ENCODE data around the gene IPP.
A peak's percentile ranks its signal among the peaks of the same experiment; 100 is the strongest.

The IPP gene

DNA sequence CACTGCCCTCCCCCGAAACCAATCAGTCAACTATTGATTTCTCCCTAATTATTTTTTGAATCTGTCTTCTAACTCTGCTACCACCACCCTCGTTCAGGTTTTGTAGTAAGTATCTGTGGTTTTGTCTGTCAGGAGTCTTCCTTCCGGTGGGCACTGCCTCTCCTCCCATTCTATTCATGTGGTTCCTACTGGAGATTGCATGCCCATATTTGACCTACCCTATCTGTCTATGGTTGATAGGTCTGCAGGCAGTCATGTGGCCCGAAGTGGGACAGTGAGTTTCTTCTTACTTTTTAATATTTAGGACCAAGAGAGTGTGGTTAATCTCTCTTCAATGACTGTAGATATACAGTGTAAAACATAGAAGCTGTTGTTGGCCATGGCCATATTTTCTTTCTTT is 35.1 kb upstream of the IPP start:
- H3K27me3 ChIP-seq (replicated peaks in 2 of 5; ENCODE audit: control insufficient read depth in 4 of 5, insufficient read depth in 5 of 5, low read length in 4 of 5) = peaks cover 0 to 4% (median 0%) of the 10 kb centered on the region in 5 experiments
- peaks cover 0 to 6% (median under 1%) of the 10 kb centered on the region in 4 experiments for H3K4me1 ChIP-seq (ENCODE audit: control extremely low read depth in 1 of 4, control insufficient read depth in 4 of 4, insufficient read depth in 4 of 4, low read length in 3 of 4)
- 100% methylated on average over 1 of the region's 4 CpGs for WGBS (ENCODE audit: insufficient coverage)
- no peaks in the 10 kb centered on the region for H3K36me3 ChIP-seq (ENCODE audit: control insufficient read depth in 4 of 4, insufficient read depth in 4 of 4, low read length in 3 of 4)
- H3K4me3 ChIP-seq (ENCODE audit: control insufficient read depth in 1 of 7, extremely low read depth in 1 of 7, insufficient read depth in 4 of 7, low read depth in 2 of 7, low read length in 6 of 7) = no peak overlapping the region
- no peaks in the 10 kb centered on the region for H3K9me3 ChIP-seq (ENCODE audit: control extremely low read depth in 1 of 5, control insufficient read depth in 4 of 5, insufficient read depth in 2 of 5, low read depth in 1 of 5, low read length in 4 of 5)
- POLR2A ChIA-PET = interaction anchor here (0.7 kb wide), 1 partner anchor 1417 kb away, joined by 3 read pairs; no protein-coding TSS in a partner anchor
- no peak overlapping the region for H3K27ac ChIP-seq (ENCODE audit: insufficient read depth in 1 of 2, low read depth in 1 of 2, low read length in 2 of 2, poor library complexity in 1 of 2, severe bottlenecking in 2 of 2)
- CTCF ChIA-PET = no interaction called here
- peak; percentile 9 to 46 (median 28) for DNase-seq

DNA sequence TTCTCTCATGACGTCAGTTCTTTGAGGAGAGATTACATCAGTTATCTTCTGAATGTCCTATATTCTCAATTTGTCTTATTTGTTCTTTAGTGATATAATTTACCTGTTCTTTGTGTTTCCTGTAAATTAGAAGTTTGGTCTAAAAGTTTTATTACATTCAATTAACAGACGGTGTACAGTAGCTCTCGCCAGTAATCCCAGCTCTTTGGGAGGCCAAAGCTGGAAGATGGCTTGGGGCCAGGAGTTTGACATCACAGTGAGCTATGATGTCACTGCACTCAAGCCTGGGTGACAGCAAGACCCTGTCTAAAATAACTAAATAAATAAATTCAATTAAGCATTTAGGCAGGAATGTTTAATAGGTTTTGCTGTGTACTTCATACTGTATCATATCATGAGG is 25.3 kb upstream of the IPP start:
- Histone ChIP-seq H3K9me3 (ENCODE audit: control extremely low read depth in 1 of 5, control insufficient read depth in 4 of 5, insufficient read depth in 2 of 5, low read depth in 1 of 5, low read length in 4 of 5) (no peaks in the 10 kb centered on the region), H3K27ac (ENCODE audit: insufficient read depth in 1 of 2, low read depth in 1 of 2, low read length in 2 of 2, poor library complexity in 1 of 2, severe bottlenecking in 2 of 2) (no peak overlapping the region), H3K36me3 (ENCODE audit: control insufficient read depth in 4 of 4, insufficient read depth in 4 of 4, low read length in 3 of 4) (no peaks in the 10 kb centered on the region), H3K27me3 (replicated peaks in 2 of 5; ENCODE audit: control insufficient read depth in 4 of 5, insufficient read depth in 5 of 5, low read length in 4 of 5) (peaks cover 0 to 1% (median 0%) of the 10 kb centered on the region in 5 experiments), H3K4me3 (ENCODE audit: control insufficient read depth in 1 of 7, extremely low read depth in 1 of 7, insufficient read depth in 4 of 7, low read depth in 2 of 7, low read length in 6 of 7) (no peak overlapping the region), H3K4me1 (ENCODE audit: control extremely low read depth in 1 of 4, control insufficient read depth in 4 of 4, insufficient read depth in 4 of 4, low read length in 3 of 4) (no peaks in the 10 kb centered on the region)
- ChIA-PET CTCF (no interaction called here), POLR2A (no interaction called here)
- no CpG with 5 or more reads among the region's 3 CpGs for WGBS (ENCODE audit: insufficient coverage)
- no peak for DNase-seq

GRCh38 chr1:45772971-45773370 is 22.5 kb upstream of the IPP start:
- no peaks in the 10 kb centered on the region for H3K27me3 ChIP-seq (replicated peaks in 2 of 5; ENCODE audit: control insufficient read depth in 4 of 5, insufficient read depth in 5 of 5, low read length in 4 of 5)
- H3K4me3 ChIP-seq (ENCODE audit: control insufficient read depth in 1 of 7, extremely low read depth in 1 of 7, insufficient read depth in 4 of 7, low read depth in 2 of 7, low read length in 6 of 7) = no peak overlapping the region

GRCh38 chr1:45769261-45769932 is 18.9 kb upstream of the IPP start:
- POLR2A ChIA-PET = no interaction called here
- Histone ChIP-seq H3K27me3 (replicated peaks in 2 of 5; ENCODE audit: control insufficient read depth in 4 of 5, insufficient read depth in 5 of 5, low read length in 4 of 5) (no peaks in the 10 kb centered on the region), H3K4me3 (ENCODE audit: control insufficient read depth in 1 of 7, extremely low read depth in 1 of 7, insufficient read depth in 4 of 7, low read depth in 2 of 7, low read length in 6 of 7) (no peak overlapping the region), H3K27ac (ENCODE audit: insufficient read depth in 1 of 2, low read depth in 1 of 2, low read length in 2 of 2, poor library complexity in 1 of 2, severe bottlenecking in 2 of 2) (no peak overlapping the region), H3K36me3 (ENCODE audit: control insufficient read depth in 4 of 4, insufficient read depth in 4 of 4, low read length in 3 of 4) (no peaks in the 10 kb centered on the region), H3K4me1 (ENCODE audit: control extremely low read depth in 1 of 4, control insufficient read depth in 4 of 4, insufficient read depth in 4 of 4, low read length in 3 of 4) (no peaks in the 10 kb centered on the region), H3K9me3 (ENCODE audit: control extremely low read depth in 1 of 5, control insufficient read depth in 4 of 5, insufficient read depth in 2 of 5, low read depth in 1 of 5, low read length in 4 of 5) (no peaks in the 10 kb centered on the region)
- DNase-seq = peak in 1 of 3 donors; percentile 20
- WGBS (ENCODE audit: insufficient coverage) = 44% methylated on average over 1 of the region's 4 CpGs
- CTCF ChIA-PET = no interaction called here

More at GRCh38 chr1:45772971-45773370, 22.5 kb upstream of the IPP start:
- Histone ChIP-seq H3K36me3 (ENCODE audit: control insufficient read depth in 4 of 4, insufficient read depth in 4 of 4, low read length in 3 of 4) (no peaks in the 10 kb centered on the region), H3K27ac (ENCODE audit: insufficient read depth in 1 of 2, low read depth in 1 of 2, low read length in 2 of 2, poor library complexity in 1 of 2, severe bottlenecking in 2 of 2) (no peak overlapping the region), H3K9me3 (ENCODE audit: control extremely low read depth in 1 of 5, control insufficient read depth in 4 of 5, insufficient read depth in 2 of 5, low read depth in 1 of 5, low read length in 4 of 5) (no peaks in the 10 kb centered on the region), H3K4me1 (ENCODE audit: control extremely low read depth in 1 of 4, control insufficient read depth in 4 of 4, insufficient read depth in 4 of 4, low read length in 3 of 4) (no peaks in the 10 kb centered on the region)
- WGBS (ENCODE audit: insufficient coverage) = no CpG with 5 or more reads among the region's 3 CpGs
- POLR2A ChIA-PET = interaction anchor here (0.6 kb wide), 1 partner anchor 137 kb away, joined by 5 read pairs; no protein-coding TSS in a partner anchor
- no peak for DNase-seq
- CTCF ChIA-PET = interaction anchor here (0.6 kb wide), 1 partner anchor 403 kb away, joined by 3 read pairs; no protein-coding TSS in a partner anchor

DNA sequence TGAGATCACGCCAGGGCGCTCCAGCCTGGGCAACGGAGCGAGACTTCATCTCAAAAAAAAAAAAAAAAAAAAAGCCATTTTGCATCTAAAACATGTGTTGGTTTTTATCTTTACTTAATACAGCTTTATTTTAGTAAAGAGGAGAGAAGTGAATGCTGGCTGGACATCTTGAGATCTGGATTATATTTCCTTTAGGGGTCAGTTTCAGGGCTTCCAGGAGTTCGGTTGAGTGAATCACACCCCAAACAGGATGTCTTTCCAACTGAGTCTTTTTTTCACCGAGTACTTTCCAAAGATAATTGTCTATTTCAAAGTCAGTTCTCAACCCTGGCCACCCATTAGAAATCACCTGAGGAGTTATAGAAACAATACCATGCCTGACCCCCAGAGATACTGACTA is 16.6 kb upstream of the IPP start:
- CTCF ChIA-PET = no interaction called here
- WGBS (ENCODE audit: insufficient coverage) = 100% methylated on average over 1 of the region's 6 CpGs
- no peaks in the 10 kb centered on the region for H3K27me3 ChIP-seq (replicated peaks in 2 of 5; ENCODE audit: control insufficient read depth in 4 of 5, insufficient read depth in 5 of 5, low read length in 4 of 5)
- peaks cover 0 to 3% (median 2%) of the 10 kb centered on the region in 5 experiments for H3K9me3 ChIP-seq (ENCODE audit: control extremely low read depth in 1 of 5, control insufficient read depth in 4 of 5, insufficient read depth in 2 of 5, low read depth in 1 of 5, low read length in 4 of 5)
- POLR2A ChIA-PET = no interaction called here
- H3K27ac ChIP-seq (ENCODE audit: insufficient read depth in 1 of 2, low read depth in 1 of 2, low read length in 2 of 2, poor library complexity in 1 of 2, severe bottlenecking in 2 of 2) = no peak overlapping the region
- no peak overlapping the region for H3K4me3 ChIP-seq (ENCODE audit: control insufficient read depth in 1 of 7, extremely low read depth in 1 of 7, insufficient read depth in 4 of 7, low read depth in 2 of 7, low read length in 6 of 7)
- no peaks in the 10 kb centered on the region for H3K36me3 ChIP-seq (ENCODE audit: control insufficient read depth in 4 of 4, insufficient read depth in 4 of 4, low read length in 3 of 4)
- no peaks in the 10 kb centered on the region for H3K4me1 ChIP-seq (ENCODE audit: control extremely low read depth in 1 of 4, control insufficient read depth in 4 of 4, insufficient read depth in 4 of 4, low read length in 3 of 4)
- no peak for DNase-seq

DNA sequence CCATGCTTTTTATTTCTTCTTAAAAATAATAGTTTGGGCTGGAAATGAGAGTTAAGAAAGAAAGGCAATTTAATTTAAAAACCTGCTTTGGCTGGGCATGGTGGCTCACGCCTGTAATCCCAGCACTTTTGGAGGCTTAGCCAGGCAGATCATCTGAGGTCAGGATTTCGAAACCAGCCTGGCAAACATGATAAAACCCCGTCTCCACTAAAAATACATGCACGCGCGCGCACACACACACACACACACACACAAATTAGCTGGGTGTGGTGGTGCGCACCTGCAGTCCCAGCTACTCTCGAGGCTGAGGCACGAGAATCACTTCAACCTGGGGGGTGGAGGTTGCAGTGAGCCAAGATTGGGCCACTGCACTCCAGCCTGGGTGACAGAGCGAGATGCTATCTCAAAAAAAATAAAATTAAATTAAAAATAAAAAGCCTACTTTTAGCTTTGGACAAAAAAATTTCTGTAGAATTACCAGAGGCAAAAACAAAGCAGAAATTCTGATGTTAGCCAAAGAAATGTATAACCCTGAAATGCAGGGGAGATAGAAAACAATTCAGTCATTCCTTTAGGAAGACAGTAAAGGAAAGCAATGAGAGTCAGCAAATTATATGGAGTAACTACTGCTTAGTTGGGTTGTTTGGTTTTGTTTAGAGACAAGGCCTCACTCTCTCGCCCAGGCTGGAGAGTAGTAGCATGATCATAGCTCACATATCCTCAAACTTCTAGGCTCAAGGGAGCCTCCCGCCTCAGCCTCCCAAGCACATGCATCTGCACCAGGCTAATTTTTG is 15.7 kb upstream of the IPP start:
- Histone ChIP-seq H3K9me3 (ENCODE audit: control extremely low read depth in 1 of 5, control insufficient read depth in 4 of 5, insufficient read depth in 2 of 5, low read depth in 1 of 5, low read length in 4 of 5) (peaks cover 0 to 9% (median 6%) of the 10 kb centered on the region in 5 experiments), H3K4me1 (ENCODE audit: control extremely low read depth in 1 of 4, control insufficient read depth in 4 of 4, insufficient read depth in 4 of 4, low read length in 3 of 4) (no peaks in the 10 kb centered on the region), H3K4me3 (ENCODE audit: control insufficient read depth in 1 of 7, extremely low read depth in 1 of 7, insufficient read depth in 4 of 7, low read depth in 2 of 7, low read length in 6 of 7) (no peak overlapping the region), H3K27ac (ENCODE audit: insufficient read depth in 1 of 2, low read depth in 1 of 2, low read length in 2 of 2, poor library complexity in 1 of 2, severe bottlenecking in 2 of 2) (no peak overlapping the region), H3K36me3 (ENCODE audit: control insufficient read depth in 4 of 4, insufficient read depth in 4 of 4, low read length in 3 of 4) (no peaks in the 10 kb centered on the region), H3K27me3 (replicated peaks in 2 of 5; ENCODE audit: control insufficient read depth in 4 of 5, insufficient read depth in 5 of 5, low read length in 4 of 5) (no peaks in the 10 kb centered on the region)
- WGBS (ENCODE audit: insufficient coverage) = 100% methylated on average over 4 of the region's 13 CpGs
- CTCF ChIA-PET = no interaction called here
- no peak for DNase-seq
- POLR2A ChIA-PET = no interaction called here

DNA sequence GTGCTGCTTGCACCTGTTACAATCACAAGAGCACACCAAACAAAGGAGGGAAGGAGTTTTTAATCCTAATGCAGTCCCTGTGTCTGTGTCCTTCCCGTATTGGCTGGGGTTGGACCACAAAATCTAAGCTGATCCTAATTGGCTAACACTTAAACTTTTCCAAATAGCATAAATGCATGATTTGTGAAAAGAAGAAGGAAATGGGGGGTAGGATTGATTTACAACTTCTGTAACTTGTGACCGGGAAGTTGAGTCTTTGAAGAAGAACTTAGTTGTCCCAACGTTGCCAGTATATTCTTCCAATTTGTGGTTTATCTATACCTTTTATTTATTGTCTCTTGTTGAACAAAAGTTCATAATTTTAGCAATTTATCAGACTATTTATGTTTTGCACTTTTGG is 11.8 kb upstream of the IPP start:
- ChIA-PET CTCF (no interaction called here), POLR2A (no interaction called here)
- WGBS (ENCODE audit: insufficient coverage) = no CpG with 5 or more reads among the region's 3 CpGs
- DNase-seq = peak in 2 of 3 donors; percentile 11 to 28
- no peaks in the 10 kb centered on the region for H3K4me1 ChIP-seq (ENCODE audit: control extremely low read depth in 1 of 4, control insufficient read depth in 4 of 4, insufficient read depth in 4 of 4, low read length in 3 of 4)
- H3K36me3 ChIP-seq (ENCODE audit: control insufficient read depth in 4 of 4, insufficient read depth in 4 of 4, low read length in 3 of 4) = no peaks in the 10 kb centered on the region
- no peaks in the 10 kb centered on the region for H3K27me3 ChIP-seq (replicated peaks in 2 of 5; ENCODE audit: control insufficient read depth in 4 of 5, insufficient read depth in 5 of 5, low read length in 4 of 5)
- peaks cover 0 to 13% (median 6%) of the 10 kb centered on the region in 5 experiments for H3K9me3 ChIP-seq (ENCODE audit: control extremely low read depth in 1 of 5, control insufficient read depth in 4 of 5, insufficient read depth in 2 of 5, low read depth in 1 of 5, low read length in 4 of 5)
- H3K4me3 ChIP-seq (ENCODE audit: control insufficient read depth in 1 of 7, extremely low read depth in 1 of 7, insufficient read depth in 4 of 7, low read depth in 2 of 7, low read length in 6 of 7) = no peak overlapping the region
- H3K27ac ChIP-seq (ENCODE audit: insufficient read depth in 1 of 2, low read depth in 1 of 2, low read length in 2 of 2, poor library complexity in 1 of 2, severe bottlenecking in 2 of 2) = no peak overlapping the region
